ENCODE results near the gene GNA15.

- no peak for TF ChIP-seq JUN (IDR thresholded peaks at IDR 0.05; ENCODE audit: borderline replicate concordance, insufficient read depth, insufficient read length, low read depth)
- no peak for TF ChIP-seq CTCF (IDR thresholded peaks at IDR 0.05; ENCODE audit: extremely low read depth in 1 of 2, insufficient read depth in 1 of 2, low read depth in 1 of 2, low read length in 2 of 2)
- no peak for TF ChIP-seq POLR2AphosphoS5 (IDR thresholded peaks at IDR 0.05; ENCODE audit: insufficient read depth, low read depth, low read length)
- TF ChIP-seq EZH2 (IDR thresholded peaks at IDR 0.05; ENCODE audit: borderline replicate concordance, low read depth, low read length, severe bottlenecking): no peak
- no peak for TF ChIP-seq POLR2A (IDR thresholded peaks at IDR 0.05; ENCODE audit: low read depth, low read length)
- no peak for TF ChIP-seq MAX (IDR thresholded peaks at IDR 0.05; ENCODE audit: insufficient read depth, insufficient read length)
- no peak for TF ChIP-seq GATA2 (IDR thresholded peaks at IDR 0.05; ENCODE audit: insufficient read depth, insufficient read length, low read depth, low read length)
These were observed 39.4 kb upstream of the GNA15 start for GRCh38 chr19:3096267-3096901.

All from endothelial cell of umbilical vein (primary cell).